ENCODE data around the gene ATF7. TPM values are rescaled to one million over a fixed set of nuclear protein-coding genes. Genes with fewer than 3 reads are reported as not detected.

ATF7 gene
- total RNA-seq, 3 donors from 2014 or later: 31.4 to 34.1 (median 33.4) TPM

DNA sequence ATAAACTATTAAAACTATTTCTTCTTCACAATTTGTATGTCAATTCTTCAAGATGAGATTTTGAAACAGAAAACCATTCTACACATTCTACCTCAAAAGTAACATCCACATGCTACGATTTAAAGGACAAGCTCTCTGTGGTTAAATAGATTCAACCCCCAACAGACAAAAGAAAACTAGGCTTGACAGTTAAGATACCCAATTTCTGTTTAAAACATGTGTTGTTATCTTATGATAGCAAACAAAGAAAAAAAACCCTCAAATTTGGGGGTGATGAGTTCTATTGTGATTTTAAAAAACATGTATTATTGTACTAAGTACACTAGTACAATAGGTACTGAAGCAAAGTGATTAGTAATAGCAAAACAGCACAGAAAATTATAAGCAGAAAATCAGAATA, 33.8 kb downstream of the ATF7 start:
- H3K27ac ChIP-seq: no peak overlapping the region
- DNase-seq (ENCODE audit: low spot score in 2 of 2): no peak

GRCh38 chr12:53591301-53592206, 34.6 kb downstream of the ATF7 start:
- DNase-seq (ENCODE audit: low spot score in 2 of 2): no peak
- no peak for TF ChIP-seq POLR2AphosphoS5 (IDR thresholded peaks at IDR 0.05)
- TF ChIP-seq CTCF (IDR thresholded peaks at IDR 0.05): no peak
- H3K4me1 ChIP-seq: peaks cover 0 to 13% of the 10 kb centered on the region in 2 donors
- H3K27me3 ChIP-seq: no peaks in the 10 kb centered on the region
- H3K36me3 ChIP-seq: no peaks in the 10 kb centered on the region
- intact Hi-C loops (cut with DNase I; ENCODE audit: low total_unique reads): no loop called here
- no peaks in the 10 kb centered on the region for H3K9me3 ChIP-seq
- H3K4me3 ChIP-seq: no peak overlapping the region
- peak overlapping the region; percentile 3 to 56 for H3K27ac ChIP-seq

More for the DNA sequence above, 33.8 kb downstream of the ATF7 start:
- Histone ChIP-seq H3K27me3 (no peaks in the 10 kb centered on the region), H3K4me3 (no peak overlapping the region), H3K9me3 (no peaks in the 10 kb centered on the region), H3K36me3 (no peaks in the 10 kb centered on the region), H3K4me1 (peaks cover 4 to 13% of the 10 kb centered on the region in 2 donors)
- TF ChIP-seq POLR2A (IDR thresholded peaks at IDR 0.05): no peak
- no peak for TF ChIP-seq POLR2AphosphoS5 (IDR thresholded peaks at IDR 0.05)
- TF ChIP-seq CTCF (IDR thresholded peaks at IDR 0.05): no peak
- intact Hi-C loops (cut with DNase I; ENCODE audit: low total_unique reads): no loop called here

- no peaks in the 10 kb centered on the region for H3K27me3 ChIP-seq
- H3K4me1 ChIP-seq: peaks cover 0 to 16% of the 10 kb centered on the region in 2 donors
- no peak for DNase-seq (ENCODE audit: low spot score in 2 of 2)
- peak overlapping the region in 1 of 2 donors; percentile 56 for H3K27ac ChIP-seq
- TF ChIP-seq CTCF (IDR thresholded peaks at IDR 0.05): no peak
- TF ChIP-seq POLR2A (IDR thresholded peaks at IDR 0.05): no peak
- no peak for TF ChIP-seq POLR2AphosphoS5 (IDR thresholded peaks at IDR 0.05)
- H3K36me3 ChIP-seq: no peaks in the 10 kb centered on the region
- H3K9me3 ChIP-seq: no peaks in the 10 kb centered on the region
- intact Hi-C loops (cut with DNase I; ENCODE audit: low total_unique reads): no loop called here
- no peak overlapping the region for H3K4me3 ChIP-seq
Observed at GRCh38 chr12:53590652-53591051, 35.5 kb downstream of the ATF7 start.

DNA sequence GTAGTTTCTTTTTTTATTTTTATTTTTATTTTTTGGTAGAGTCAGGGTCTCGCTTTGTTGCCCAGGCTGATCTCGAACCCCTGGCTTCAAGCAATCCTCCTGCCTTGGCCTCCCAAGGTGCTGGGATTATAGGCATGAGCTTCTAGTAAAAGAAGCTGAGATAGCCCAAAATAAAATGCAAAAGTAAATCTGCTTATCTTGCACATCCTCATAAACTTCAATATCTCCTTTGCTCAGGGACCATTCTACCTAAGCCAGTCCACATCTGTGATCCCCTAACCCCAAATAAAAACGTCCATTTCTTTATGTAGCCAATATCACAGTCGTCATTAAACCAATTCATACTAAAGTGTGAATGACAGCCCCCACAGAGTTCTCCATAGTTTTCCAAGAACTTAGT, 36.3 kb downstream of the ATF7 start:
- DNase-seq (ENCODE audit: low spot score in 2 of 2): no peak
- no peak overlapping the region for H3K27ac ChIP-seq
- no peaks in the 10 kb centered on the region for H3K9me3 ChIP-seq
- H3K4me1 ChIP-seq: peaks cover 0 to 16% of the 10 kb centered on the region in 2 donors
- H3K36me3 ChIP-seq: no peaks in the 10 kb centered on the region
- H3K27me3 ChIP-seq: no peaks in the 10 kb centered on the region
- H3K4me3 ChIP-seq: no peak overlapping the region
- TF ChIP-seq POLR2AphosphoS5 (IDR thresholded peaks at IDR 0.05): no peak
- no peak for TF ChIP-seq CTCF (IDR thresholded peaks at IDR 0.05)
- no peak for TF ChIP-seq POLR2A (IDR thresholded peaks at IDR 0.05)
- intact Hi-C loops (cut with DNase I; ENCODE audit: low total_unique reads): no loop called here

GRCh38 chr12:53589423-53589822, 36.8 kb downstream of the ATF7 start:
- TF ChIP-seq POLR2AphosphoS5 (IDR thresholded peaks at IDR 0.05): no peak
- no peak for TF ChIP-seq POLR2A (IDR thresholded peaks at IDR 0.05)
- no peak for TF ChIP-seq CTCF (IDR thresholded peaks at IDR 0.05)
- no peaks in the 10 kb centered on the region for H3K36me3 ChIP-seq
- H3K9me3 ChIP-seq: no peaks in the 10 kb centered on the region
- no peaks in the 10 kb centered on the region for H3K27me3 ChIP-seq
- intact Hi-C loops (cut with DNase I; ENCODE audit: low total_unique reads): no loop called here
- H3K27ac ChIP-seq: no peak overlapping the region
- no peak for DNase-seq (ENCODE audit: low spot score in 2 of 2)
- peaks cover 0 to 16% of the 10 kb centered on the region in 2 donors for H3K4me1 ChIP-seq
- no peak overlapping the region for H3K4me3 ChIP-seq

All from breast epithelium (tissue), 4 donors.